EL (cell line): ENCODE results near the gene NLGN2.

ENCODE experiments used
- DNase-seq: peaks from one replicate; pipeline ENCODE4 v3.0.0-alpha.2; 2016

The NLGN2 gene

DNA sequence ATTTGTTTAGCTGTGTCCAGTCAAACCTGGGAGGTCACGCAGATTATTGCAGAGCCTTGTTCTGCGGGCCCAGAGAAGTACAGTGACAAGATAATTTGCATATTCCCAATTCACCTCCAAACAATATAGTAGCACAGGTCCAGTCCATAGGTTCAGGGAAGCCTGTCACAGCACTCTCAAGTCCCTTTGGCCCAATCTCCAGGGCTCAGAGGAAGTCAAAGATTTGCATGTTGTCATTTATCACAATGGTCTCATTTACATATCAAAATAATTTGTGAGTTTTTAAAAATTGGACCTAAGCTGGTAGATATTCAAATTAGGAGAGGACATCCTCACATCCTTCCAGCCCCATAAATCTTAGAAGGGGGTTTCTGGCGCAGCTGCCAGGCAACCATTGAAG is 59.9 kb downstream of the NLGN2 start:
- DNase-seq: no peak

DNA sequence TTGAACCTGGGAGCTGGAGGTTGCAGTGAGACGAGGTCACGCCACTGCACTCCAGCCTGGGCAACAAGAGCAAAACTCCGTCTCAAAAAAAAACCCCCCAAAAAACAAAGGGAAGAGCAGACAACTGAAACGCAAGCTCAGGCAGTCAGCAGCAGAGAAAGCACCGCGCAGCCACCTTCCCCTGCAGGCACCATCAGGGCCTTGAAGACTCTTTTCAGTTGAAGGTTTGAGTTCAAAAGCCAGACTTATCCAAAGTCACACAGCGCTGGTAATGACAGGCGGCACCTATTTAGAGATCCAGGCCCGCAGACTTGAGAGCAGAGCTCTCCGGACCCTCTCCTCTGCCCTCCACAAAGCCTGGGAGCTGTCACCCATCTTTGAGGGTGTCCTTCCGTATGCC is 60.6 kb downstream of the NLGN2 start:
- DNase-seq: no peak

DNA sequence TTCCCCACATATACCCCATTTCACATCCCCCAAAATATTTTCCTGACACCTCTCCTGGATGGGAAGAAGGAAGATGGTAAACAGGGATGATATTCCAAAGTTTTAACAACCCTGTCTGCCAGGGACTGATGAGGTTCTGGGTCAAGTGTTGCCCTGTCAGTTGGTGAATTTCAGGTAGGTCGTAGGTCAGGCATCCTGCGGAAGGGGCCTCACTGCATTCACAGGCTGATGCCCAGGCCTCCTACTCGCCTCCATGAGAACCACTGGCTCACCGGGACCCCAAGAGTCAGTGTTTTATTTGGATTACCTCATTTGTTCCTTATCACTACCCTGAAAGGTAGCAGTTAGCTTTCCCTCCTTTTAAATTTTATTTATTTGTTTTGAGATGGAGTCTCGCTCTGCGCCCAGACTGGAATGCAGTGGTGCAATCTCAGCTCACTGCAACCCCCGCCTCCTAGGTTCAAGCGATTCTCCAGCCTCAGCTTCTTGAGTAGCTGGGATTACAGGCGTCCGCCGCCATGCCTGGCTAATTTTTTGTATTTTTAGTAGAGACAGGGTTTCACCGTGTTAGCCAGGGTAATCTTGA is 61.3 kb downstream of the NLGN2 start:
- no peak for DNase-seq
